GM21447 (cell line): ENCODE measurements around the gene RICTOR.

ENCODE experiments used
- ATAC-seq: cut with Tn5 transposase; IDR thresholded peaks from one replicate; pipeline ENCODE4 v1.9.1; 2021; ENCODE audit not compliant: unreplicated experiment

Gene RICTOR

GRCh38 chr5:39074017-39074814, at the start of gene RICTOR:
Gene RICTOR (minus strand): TSS chr5:39074399. CDS start chr5:39074377, 22 bp downstream.
- peak; percentile 59 for ATAC-seq

- ATAC-seq: no peak
Measured at GRCh38 chr5:39121922-39122321, 47.7 kb upstream of the RICTOR start.

GRCh38 chr5:39121315-39121714, 47.1 kb upstream of the RICTOR start:
- no peak for ATAC-seq

- ATAC-seq: no peak
Measured at GRCh38 chr5:39120052-39120420, 45.8 kb upstream of the RICTOR start.

GRCh38 chr5:39119404-39120051, 45.3 kb upstream of the RICTOR start:
- no peak for ATAC-seq

GRCh38 chr5:39118638-39119037, 44.4 kb upstream of the RICTOR start:
- ATAC-seq: no peak

GRCh38 chr5:39117401-39117800, 43.2 kb upstream of the RICTOR start:
- no peak for ATAC-seq

- ATAC-seq: no peak
Measured at GRCh38 chr5:39116344-39117170, 42.4 kb upstream of the RICTOR start.

- ATAC-seq: no peak
Measured at GRCh38 chr5:39115644-39116343, 41.6 kb upstream of the RICTOR start.

- ATAC-seq: no peak
Measured at GRCh38 chr5:39114155-39114554, 40.0 kb upstream of the RICTOR start.

GRCh38 chr5:39113354-39113953, 39.3 kb upstream of the RICTOR start:
- no peak for ATAC-seq

GRCh38 chr5:39109606-39110005, 35.4 kb upstream of the RICTOR start:
- no peak for ATAC-seq

- ATAC-seq: no peak
Measured at GRCh38 chr5:39108987-39109386, 34.8 kb upstream of the RICTOR start.

- ATAC-seq: no peak
Measured at GRCh38 chr5:39107350-39107749, 33.2 kb upstream of the RICTOR start.

GRCh38 chr5:39106322-39106721, 32.1 kb upstream of the RICTOR start:
- no peak for ATAC-seq

- ATAC-seq: no peak
Measured at GRCh38 chr5:39104221-39104620, 30.0 kb upstream of the RICTOR start.

- ATAC-seq: no peak
Measured at GRCh38 chr5:39102684-39103155, 28.5 kb upstream of the RICTOR start.

- ATAC-seq: no peak
Measured at GRCh38 chr5:39100851-39101396, 26.7 kb upstream of the RICTOR start.

GRCh38 chr5:39100301-39100850, 26.2 kb upstream of the RICTOR start:
- no peak for ATAC-seq

GRCh38 chr5:39099831-39100230, 25.6 kb upstream of the RICTOR start:
- no peak for ATAC-seq
